ENCODE results near the gene PRR12.

PRR12 gene

GRCh38 chr19:49637821-49638738, 47.1 kb downstream of the PRR12 start (continued):
- no peak for TF ChIP-seq ZNF362 (tag by site-specific recombination; IDR thresholded peaks at IDR 0.05)
- TF ChIP-seq KLF8 (tag by site-specific recombination; IDR thresholded peaks at IDR 0.05), result no peak
- no peak for TF ChIP-seq ZNF677 (tag by site-specific recombination; IDR thresholded peaks at IDR 0.05)
- TF ChIP-seq ZNF350 (tag by site-specific recombination; IDR thresholded peaks at IDR 0.05), result no peak
- no peak for TF ChIP-seq INSM2 (tag by site-specific recombination; IDR thresholded peaks at IDR 0.05)
- TF ChIP-seq ZNF544 (tag by site-specific recombination; IDR thresholded peaks at IDR 0.05), result no peak
- TF ChIP-seq EGR2 (tag by site-specific recombination; IDR thresholded peaks at IDR 0.05; ENCODE audit: low read depth), result peak; percentile 90
- TF ChIP-seq ZNF19 (tag by site-specific recombination; IDR thresholded peaks at IDR 0.05; ENCODE audit: low read depth), result no peak
- TF ChIP-seq GFI1B (tag by site-specific recombination; IDR thresholded peaks at IDR 0.05), result no peak
- no peak for TF ChIP-seq ZNF558 (tag by site-specific recombination; IDR thresholded peaks at IDR 0.05)
- no peak for TF ChIP-seq ZNF596 (tag by site-specific recombination; IDR thresholded peaks at IDR 0.05)
- TF ChIP-seq ZNF221 (tag by site-specific recombination; IDR thresholded peaks at IDR 0.05; ENCODE audit: borderline replicate concordance), result no peak
- TF ChIP-seq ZNF335 (tag by site-specific recombination; conservative IDR thresholded peaks at IDR 0.05), result peak; percentile 92
- peak; percentile 84 for TF ChIP-seq ZFHX2 (tag by site-specific recombination; conservative IDR thresholded peaks at IDR 0.05)
- no peak for TF ChIP-seq MYNN (tag by site-specific recombination; IDR thresholded peaks at IDR 0.05; ENCODE audit: borderline replicate concordance)
- no peak for TF ChIP-seq ZSCAN30 (tag by site-specific recombination; IDR thresholded peaks at IDR 0.05)
- TF ChIP-seq ZNF660 (tag by site-specific recombination; IDR thresholded peaks at IDR 0.05), result no peak
- TF ChIP-seq ZNF837 (tag by site-specific recombination; IDR thresholded peaks at IDR 0.05), result no peak
- no peak for TF ChIP-seq ZNF529 (tag by site-specific recombination; IDR thresholded peaks at IDR 0.05; ENCODE audit: insufficient replicate concordance)
- no peak for TF ChIP-seq ZNF157 (tag by site-specific recombination; IDR thresholded peaks at IDR 0.05)
- no peak for TF ChIP-seq RBAK (tag by site-specific recombination; IDR thresholded peaks at IDR 0.05)
- TF ChIP-seq ZNF248 (tag by site-specific recombination; IDR thresholded peaks at IDR 0.05), result no peak
- TF ChIP-seq ZBTB7A (tag by site-specific recombination; IDR thresholded peaks at IDR 0.05; ENCODE audit: low read depth), result no peak
- TF ChIP-seq PRDM2 (tag by site-specific recombination; IDR thresholded peaks at IDR 0.05; ENCODE audit: borderline replicate concordance), result no peak
- TF ChIP-seq ZNF639 (tag by site-specific recombination; IDR thresholded peaks at IDR 0.05), result no peak
- no peak for TF ChIP-seq ZNF830 (tag by site-specific recombination; IDR thresholded peaks at IDR 0.05; ENCODE audit: low read depth)
- TF ChIP-seq ZNF148 (tag by site-specific recombination; IDR thresholded peaks at IDR 0.05; ENCODE audit: borderline replicate concordance), result no peak
- no peak for TF ChIP-seq ZNF416 (tag by site-specific recombination; IDR thresholded peaks at IDR 0.05)

Measured in HEK293 (cell line).